Measurements from ENCODE around the gene CCDC88A. TPM values are rescaled to one million over a fixed set of nuclear protein-coding genes. Genes with fewer than 3 reads are reported as not detected.

Gene CCDC88A
- total RNA-seq, 1 experiment from 2014 or later, result 27.2 TPM

DNA sequence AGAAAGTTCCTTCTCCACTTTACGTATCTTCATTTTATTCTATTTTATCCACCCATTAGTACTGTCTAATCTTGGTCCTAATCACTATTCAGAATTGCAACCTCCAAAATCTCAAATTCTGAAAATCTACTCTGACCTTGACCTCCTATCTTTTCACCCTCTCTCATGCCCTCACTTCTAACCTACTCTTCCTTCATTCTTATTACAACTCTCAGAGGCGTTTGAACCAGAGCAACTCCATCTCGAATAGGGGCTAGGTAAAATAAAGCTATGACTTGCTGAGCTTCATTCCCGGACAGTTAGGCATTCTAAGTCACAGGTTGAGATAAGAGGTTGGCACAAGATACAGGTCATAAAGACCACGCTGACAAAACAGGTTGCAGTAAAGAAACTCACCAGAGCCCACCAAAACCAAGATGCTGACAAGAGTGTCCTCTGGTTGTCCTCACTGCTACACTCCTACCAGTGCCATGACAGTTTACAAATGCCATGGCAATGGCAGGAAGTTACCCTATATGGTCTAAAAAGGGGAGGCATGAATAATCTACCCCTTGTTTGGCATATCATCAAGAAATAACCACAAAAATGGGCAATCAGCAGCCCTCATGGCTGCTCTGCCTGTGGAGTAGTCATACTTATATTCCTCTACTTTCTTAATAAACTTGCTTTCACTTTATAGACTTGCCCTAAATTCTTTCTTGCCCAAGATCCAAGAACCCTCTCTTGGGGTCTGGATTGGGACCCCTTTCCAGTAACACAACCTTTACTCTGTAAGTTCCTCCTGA, 11.4 kb downstream of the CCDC88A start:
- ChIA-PET CTCF (no interaction called here), RAD21 (ENCODE audit: low non-redundant PET in 1 of 2, low total read pairs in 2 of 2, uncharacterized antibody in 2 of 2, unreplicated experiment in 2 of 2) (no interaction called here), POLR2A (no interaction called here)
- no peaks in the 10 kb centered on the region for H3K27me3 ChIP-seq (ENCODE audit: insufficient read depth, low read length)
- H2AFZ ChIP-seq (ENCODE audit: low read depth, low read length, poor library complexity, severe bottlenecking), result no peak overlapping the region
- H3K79me2 ChIP-seq (ENCODE audit: insufficient read depth, low read length), result no peaks in the 10 kb centered on the region
- TF ChIP-seq JUND (IDR thresholded peaks at IDR 0.05) (no peak), YY1 (IDR thresholded peaks at IDR 0.05; ENCODE audit: extremely low read depth, insufficient replicate concordance, low read depth, low read length) (no peak), SIN3A (IDR thresholded peaks at IDR 0.05; ENCODE audit: low read depth) (no peak), ZFX (IDR thresholded peaks at IDR 0.05) (no peak), CBX3 (IDR thresholded peaks at IDR 0.05; ENCODE audit: low read depth) (no peak), CEBPB (IDR thresholded peaks at IDR 0.05; ENCODE audit: low read depth) (no peak), REST (IDR thresholded peaks at IDR 0.05; ENCODE audit: low read depth) (no peak), SRF (IDR thresholded peaks at IDR 0.05; ENCODE audit: low read depth) (no peak), POLR2A (IDR thresholded peaks at IDR 0.05; ENCODE audit: borderline replicate concordance, extremely low read depth, insufficient read depth, insufficient read length) (no peak)
- TF ChIP-seq, protein P1, sequence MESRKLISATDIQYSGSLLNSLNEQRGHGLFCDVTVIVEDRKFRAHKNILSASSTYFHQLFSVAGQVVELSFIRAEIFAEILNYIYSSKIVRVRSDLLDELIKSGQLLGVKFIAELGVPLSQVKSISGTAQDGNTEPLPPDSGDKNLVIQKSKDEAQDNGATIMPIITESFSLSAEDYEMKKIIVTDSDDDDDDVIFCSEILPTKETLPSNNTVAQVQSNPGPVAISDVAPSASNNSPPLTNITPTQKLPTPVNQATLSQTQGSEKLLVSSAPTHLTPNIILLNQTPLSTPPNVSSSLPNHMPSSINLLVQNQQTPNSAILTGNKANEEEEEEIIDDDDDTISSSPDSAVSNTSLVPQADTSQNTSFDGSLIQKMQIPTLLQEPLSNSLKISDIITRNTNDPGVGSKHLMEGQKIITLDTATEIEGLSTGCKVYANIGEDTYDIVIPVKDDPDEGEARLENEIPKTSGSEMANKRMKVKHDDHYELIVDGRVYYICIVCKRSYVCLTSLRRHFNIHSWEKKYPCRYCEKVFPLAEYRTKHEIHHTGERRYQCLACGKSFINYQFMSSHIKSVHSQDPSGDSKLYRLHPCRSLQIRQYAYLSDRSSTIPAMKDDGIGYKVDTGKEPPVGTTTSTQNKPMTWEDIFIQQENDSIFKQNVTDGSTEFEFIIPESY (IDR thresholded peaks at IDR 0.05; ENCODE audit: extremely low read depth, insufficient replicate concordance, low read length), result no peak
- TF ChIP-seq, protein P2, sequence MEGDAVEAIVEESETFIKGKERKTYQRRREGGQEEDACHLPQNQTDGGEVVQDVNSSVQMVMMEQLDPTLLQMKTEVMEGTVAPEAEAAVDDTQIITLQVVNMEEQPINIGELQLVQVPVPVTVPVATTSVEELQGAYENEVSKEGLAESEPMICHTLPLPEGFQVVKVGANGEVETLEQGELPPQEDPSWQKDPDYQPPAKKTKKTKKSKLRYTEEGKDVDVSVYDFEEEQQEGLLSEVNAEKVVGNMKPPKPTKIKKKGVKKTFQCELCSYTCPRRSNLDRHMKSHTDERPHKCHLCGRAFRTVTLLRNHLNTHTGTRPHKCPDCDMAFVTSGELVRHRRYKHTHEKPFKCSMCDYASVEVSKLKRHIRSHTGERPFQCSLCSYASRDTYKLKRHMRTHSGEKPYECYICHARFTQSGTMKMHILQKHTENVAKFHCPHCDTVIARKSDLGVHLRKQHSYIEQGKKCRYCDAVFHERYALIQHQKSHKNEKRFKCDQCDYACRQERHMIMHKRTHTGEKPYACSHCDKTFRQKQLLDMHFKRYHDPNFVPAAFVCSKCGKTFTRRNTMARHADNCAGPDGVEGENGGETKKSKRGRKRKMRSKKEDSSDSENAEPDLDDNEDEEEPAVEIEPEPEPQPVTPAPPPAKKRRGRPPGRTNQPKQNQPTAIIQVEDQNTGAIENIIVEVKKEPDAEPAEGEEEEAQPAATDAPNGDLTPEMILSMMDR (IDR thresholded peaks at IDR 0.05 in 2 of 3, conservative IDR thresholded peaks at IDR 0.05 in 1 of 3; ENCODE audit: borderline replicate concordance in 1 of 3, insufficient read depth in 1 of 3, low read depth in 2 of 3, low read length in 2 of 3), result no peak
- H3K36me3 ChIP-seq (ENCODE audit: control insufficient read depth in 1 of 2, insufficient read depth in 2 of 2, low read length in 2 of 2), result no peaks in the 10 kb centered on the region
- no peak overlapping the region for H3K4me3 ChIP-seq (replicated peaks in 1 of 2; ENCODE audit: low read depth in 1 of 2, low read length in 2 of 2)
- H4K20me1 ChIP-seq (ENCODE audit: insufficient read depth), result no peaks in the 10 kb centered on the region
- no peak overlapping the region for H3K4me2 ChIP-seq (ENCODE audit: low read length)
- no peaks in the 10 kb centered on the region for H3K9me3 ChIP-seq (ENCODE audit: control insufficient read depth in 1 of 2, insufficient read depth in 1 of 2, low read depth in 1 of 2, low read length in 2 of 2)
- no peaks in the 10 kb centered on the region for H3K9me2 ChIP-seq (ENCODE audit: insufficient read depth)
- DNase-seq (ENCODE audit: low read depth, low spot score), result no peak
- intact Hi-C loops (cut with micrococcal nuclease), result no loop called here
- ATAC-seq, result no peak
- BruUV-seq (replicated peaks), result no TSS peak
- H3K4me1 ChIP-seq (ENCODE audit: control insufficient read depth in 1 of 2, insufficient read depth in 2 of 2, low read length in 2 of 2), result no peaks in the 10 kb centered on the region
- no peak overlapping the region for H3K27ac ChIP-seq (ENCODE audit: low read depth, low read length)
- no peak overlapping the region for H3K9ac ChIP-seq (ENCODE audit: low read length)

Data from HCT116 (cell line).